Skeletal muscle satellite cell (primary cell): ENCODE measurements around the gene PDLIM3.
"Not testable (repeated sequence)": the region's sequence is repeated elsewhere in the genome, so short reads cannot be mapped to it uniquely, and the experiment has no call there.

ENCODE experiments used
- H3K27me3 ChIP-seq: 2 replicates; pipeline ENCODE4 v1.7.0; 2013; ENCODE audit warnings: low read length; ENCODE audit not compliant: control insufficient read depth, insufficient read depth
- H3K36me3 ChIP-seq: 2 replicates; pipeline ENCODE4 v1.7.0; 2013; ENCODE audit warnings: mild to moderate bottlenecking, control low read depth, low read length; ENCODE audit not compliant: insufficient read depth
- H3K4me1 ChIP-seq: 2 replicates; pipeline ENCODE4 v1.7.0; 2013; ENCODE audit warnings: low read length; ENCODE audit not compliant: control insufficient read depth, insufficient read depth
- H3K4me2 ChIP-seq: 2 replicates; pipeline ENCODE4 v1.7.0; 2013; ENCODE audit warnings: mild to moderate bottlenecking, low read length
- H3K4me3 ChIP-seq: 2 replicates; pipeline ENCODE4 v1.7.0; 2013; ENCODE audit warnings: low read length
- H3K9ac ChIP-seq: 2 replicates; pipeline ENCODE4 v1.7.0; 2013; ENCODE audit warnings: mild to moderate bottlenecking, low read depth, low read length, moderate library complexity
- H3K9me3 ChIP-seq: replicated peaks from 2 replicates; pipeline ENCODE4 v1.7.0; 2013; ENCODE audit warnings: mild to moderate bottlenecking, control low read depth, low read length

PDLIM3 gene

DNA sequence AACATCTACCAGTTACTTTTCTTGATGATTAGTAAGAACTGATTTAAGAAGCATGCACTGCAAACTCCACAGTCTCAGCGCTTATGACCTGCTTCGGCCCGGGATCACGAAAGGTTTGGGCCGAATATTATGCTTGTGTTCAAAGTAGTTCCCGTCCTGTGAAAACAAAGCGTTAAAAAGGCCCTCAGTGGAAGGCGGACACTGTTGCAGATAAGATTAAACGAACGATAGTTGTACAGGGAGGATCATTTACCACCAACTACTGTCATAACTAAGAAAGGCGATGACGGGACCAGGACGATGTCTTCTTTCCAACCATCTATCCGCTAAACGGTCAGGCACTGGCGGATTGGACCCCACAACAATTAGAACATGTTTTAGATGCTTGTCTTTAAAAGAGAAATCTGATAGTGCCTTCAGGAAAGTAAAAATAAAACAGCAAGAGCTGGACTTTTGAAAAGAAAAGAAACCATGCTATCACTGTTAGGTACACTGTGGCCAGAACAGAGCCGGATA, 21.1 kb downstream of the PDLIM3 start:
- no peaks in the 10 kb centered on the region for H3K9me3 ChIP-seq
- H3K4me1 ChIP-seq, result peaks cover 24% of the 10 kb centered on the region
- H3K9ac ChIP-seq, result peak overlapping the region; percentile 12
- no peak overlapping the region for H3K4me2 ChIP-seq
- no peaks in the 10 kb centered on the region for H3K27me3 ChIP-seq
- H3K4me3 ChIP-seq, result no peak overlapping the region
- peaks cover 14% of the 10 kb centered on the region for H3K36me3 ChIP-seq

DNA sequence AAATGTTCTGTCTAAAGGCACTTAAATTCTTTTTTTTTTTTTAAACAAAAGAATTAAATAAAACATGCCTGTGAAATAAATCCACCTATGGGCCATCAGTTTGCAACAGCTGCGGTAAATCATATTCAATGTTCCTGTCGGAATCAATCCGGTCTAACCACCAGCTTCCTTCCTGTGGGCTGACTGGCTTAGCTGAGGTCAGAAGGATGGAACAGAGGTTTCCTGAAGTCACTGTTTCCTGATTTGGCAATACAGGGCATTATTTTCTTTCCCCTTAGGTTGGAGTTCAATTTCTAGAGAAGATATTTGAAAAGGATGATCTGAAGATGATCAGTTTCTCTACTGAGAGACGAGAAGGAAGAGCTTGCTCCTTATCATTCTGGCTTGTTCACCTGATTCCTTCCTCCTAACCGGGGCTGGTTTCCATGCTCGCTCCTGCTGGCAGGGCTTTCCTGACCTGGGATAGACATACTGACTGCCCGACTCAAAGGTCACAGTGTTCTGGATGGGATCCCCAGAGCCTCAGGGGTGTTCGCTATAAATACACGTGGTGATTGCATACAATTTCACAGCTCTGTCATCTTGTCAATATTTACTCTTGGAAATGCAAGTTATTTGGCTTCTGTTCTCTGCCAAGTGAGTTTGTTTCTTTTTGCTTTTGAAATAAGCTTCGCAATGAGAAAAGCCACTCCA, 21.7 kb downstream of the PDLIM3 start:
- Histone ChIP-seq H3K27me3 (no peaks in the 10 kb centered on the region), H3K4me3 (peak overlapping the region; percentile 46), H3K9me3 (no peaks in the 10 kb centered on the region)

DNA sequence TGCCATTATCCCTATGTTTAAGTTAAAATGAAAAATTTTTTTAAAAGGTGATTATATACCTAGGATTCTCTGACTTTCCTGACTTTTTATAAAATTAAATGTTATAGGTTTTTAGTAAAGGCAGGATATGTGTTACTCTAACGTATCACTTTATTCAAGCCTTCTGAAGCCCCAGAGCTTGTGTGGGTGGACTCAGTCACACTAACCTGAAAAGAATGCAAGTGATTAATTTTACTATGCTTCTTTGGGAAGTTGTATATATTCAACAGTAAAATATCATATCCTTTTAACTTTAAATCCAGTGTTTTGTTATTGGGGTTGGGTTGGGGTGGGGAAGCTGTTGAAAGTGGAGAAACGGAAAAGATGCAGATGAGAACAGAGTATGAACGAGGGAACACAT, 22.8 kb downstream of the PDLIM3 start:
- Histone ChIP-seq H3K9me3 (no peaks in the 10 kb centered on the region), H3K4me3 (peak overlapping the region; percentile 46), H3K36me3 (peaks cover 9% of the 10 kb centered on the region), H3K4me1 (peaks cover 24% of the 10 kb centered on the region), H3K9ac (peak overlapping the region; percentile 69), H3K27me3 (no peaks in the 10 kb centered on the region), H3K4me2 (peak overlapping the region; percentile 74)

More for the DNA sequence above, 21.7 kb downstream of the PDLIM3 start:
- peaks cover 24% of the 10 kb centered on the region for H3K4me1 ChIP-seq
- H3K4me2 ChIP-seq, result peak overlapping the region; percentile 74
- peaks cover 11% of the 10 kb centered on the region for H3K36me3 ChIP-seq
- peak overlapping the region; percentile 69 for H3K9ac ChIP-seq

DNA sequence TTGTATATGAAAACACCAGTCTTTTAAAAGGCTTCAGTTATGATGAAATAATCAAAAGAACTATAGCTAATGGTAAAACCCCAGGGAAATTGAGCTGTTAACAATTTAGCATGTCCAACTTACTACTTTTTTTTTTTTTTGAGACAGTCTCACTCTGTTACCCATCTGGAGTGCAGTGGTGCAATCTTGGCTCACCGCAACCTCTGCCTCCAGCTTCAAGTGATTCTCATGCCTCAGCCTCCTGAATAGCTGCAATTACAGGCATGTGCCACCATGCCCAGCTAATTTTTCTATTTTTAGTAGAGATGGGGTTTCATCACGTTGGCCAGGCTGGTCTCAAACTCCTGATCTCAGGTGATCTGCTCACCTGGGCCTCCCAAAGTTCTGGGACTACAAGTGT, 24.1 kb downstream of the PDLIM3 start:
- H3K4me3 ChIP-seq, H3K9ac ChIP-seq, H3K27me3 ChIP-seq, H3K4me2 ChIP-seq, H3K9me3 ChIP-seq: not testable (repeated sequence)
- peaks cover 15% of the 10 kb centered on the region for H3K36me3 ChIP-seq
- peaks cover 24% of the 10 kb centered on the region for H3K4me1 ChIP-seq

DNA sequence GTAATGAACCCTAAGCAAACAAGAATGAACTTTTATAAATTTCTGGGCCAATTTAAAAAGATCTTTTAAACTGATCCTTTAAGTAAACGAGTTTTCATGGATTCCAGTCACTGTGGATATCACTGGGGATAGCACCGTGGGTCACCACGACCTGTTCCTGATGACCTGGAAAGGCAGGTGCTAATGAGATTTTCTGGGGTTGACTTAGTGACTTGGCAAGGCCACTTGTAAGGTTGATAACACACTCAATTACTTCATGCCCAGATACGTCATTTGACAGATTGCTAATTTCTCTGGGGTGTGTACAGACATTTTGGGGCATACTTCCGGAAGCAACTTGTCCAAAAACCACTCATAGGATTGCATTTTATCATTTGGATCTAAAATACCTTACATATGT, 24.5 kb downstream of the PDLIM3 start:
- Histone ChIP-seq H3K27me3 (no peaks in the 10 kb centered on the region), H3K9ac (no peak overlapping the region), H3K36me3 (peaks cover 17% of the 10 kb centered on the region), H3K4me1 (peaks cover 24% of the 10 kb centered on the region), H3K9me3 (no peaks in the 10 kb centered on the region), H3K4me3 (no peak overlapping the region), H3K4me2 (no peak overlapping the region)

DNA sequence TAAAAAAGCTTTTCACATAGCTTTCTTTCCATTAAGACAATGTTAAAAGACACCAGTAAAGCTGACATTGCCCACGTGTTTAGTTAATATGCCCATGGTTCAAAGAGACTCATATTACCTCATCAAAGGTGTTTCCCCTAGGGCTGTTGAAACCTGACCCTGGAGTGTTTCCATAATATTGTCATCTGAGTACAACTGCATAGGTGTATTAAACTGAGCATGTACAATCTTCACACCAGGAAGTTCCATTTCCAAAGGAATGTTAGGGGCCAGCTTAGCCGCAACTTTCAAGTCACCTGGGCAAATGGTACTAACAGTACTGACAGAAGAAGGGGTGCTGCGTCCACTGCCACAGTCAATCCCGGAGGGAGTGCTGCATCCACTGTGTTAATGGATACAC, 27.1 kb downstream of the PDLIM3 start:
- Histone ChIP-seq H3K27me3 (no peaks in the 10 kb centered on the region), H3K4me1 (peaks cover 25% of the 10 kb centered on the region), H3K4me3 (no peak overlapping the region), H3K9ac (no peak overlapping the region), H3K4me2 (no peak overlapping the region), H3K36me3 (peaks cover 8% of the 10 kb centered on the region), H3K9me3 (no peaks in the 10 kb centered on the region)

DNA sequence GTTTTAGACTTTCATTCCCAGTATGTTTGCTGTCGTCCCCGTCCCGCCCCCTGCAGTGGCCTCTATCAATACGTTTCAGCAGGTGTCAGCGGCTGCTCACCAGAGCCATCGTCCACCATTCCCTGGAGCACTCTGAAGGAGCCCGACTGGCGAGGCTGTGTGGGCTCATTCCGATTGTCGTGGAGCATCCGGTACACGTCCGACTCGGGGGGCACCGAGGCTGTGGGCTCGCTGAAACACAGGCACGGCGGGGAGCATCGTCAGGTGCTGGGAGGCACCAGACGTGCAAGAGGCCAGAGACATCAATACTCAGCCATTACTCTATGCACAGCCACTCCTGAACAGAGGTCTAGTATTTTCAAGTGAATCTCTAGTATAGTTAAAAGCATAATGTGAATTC, 28.9 kb downstream of the PDLIM3 start:
- peaks cover 13% of the 10 kb centered on the region for H3K4me1 ChIP-seq
- H3K4me2 ChIP-seq, result no peak overlapping the region
- H3K27me3 ChIP-seq, result no peaks in the 10 kb centered on the region
- no peaks in the 10 kb centered on the region for H3K9me3 ChIP-seq
- no peak overlapping the region for H3K4me3 ChIP-seq
- peaks cover 11% of the 10 kb centered on the region for H3K36me3 ChIP-seq
- H3K9ac ChIP-seq, result no peak overlapping the region

DNA sequence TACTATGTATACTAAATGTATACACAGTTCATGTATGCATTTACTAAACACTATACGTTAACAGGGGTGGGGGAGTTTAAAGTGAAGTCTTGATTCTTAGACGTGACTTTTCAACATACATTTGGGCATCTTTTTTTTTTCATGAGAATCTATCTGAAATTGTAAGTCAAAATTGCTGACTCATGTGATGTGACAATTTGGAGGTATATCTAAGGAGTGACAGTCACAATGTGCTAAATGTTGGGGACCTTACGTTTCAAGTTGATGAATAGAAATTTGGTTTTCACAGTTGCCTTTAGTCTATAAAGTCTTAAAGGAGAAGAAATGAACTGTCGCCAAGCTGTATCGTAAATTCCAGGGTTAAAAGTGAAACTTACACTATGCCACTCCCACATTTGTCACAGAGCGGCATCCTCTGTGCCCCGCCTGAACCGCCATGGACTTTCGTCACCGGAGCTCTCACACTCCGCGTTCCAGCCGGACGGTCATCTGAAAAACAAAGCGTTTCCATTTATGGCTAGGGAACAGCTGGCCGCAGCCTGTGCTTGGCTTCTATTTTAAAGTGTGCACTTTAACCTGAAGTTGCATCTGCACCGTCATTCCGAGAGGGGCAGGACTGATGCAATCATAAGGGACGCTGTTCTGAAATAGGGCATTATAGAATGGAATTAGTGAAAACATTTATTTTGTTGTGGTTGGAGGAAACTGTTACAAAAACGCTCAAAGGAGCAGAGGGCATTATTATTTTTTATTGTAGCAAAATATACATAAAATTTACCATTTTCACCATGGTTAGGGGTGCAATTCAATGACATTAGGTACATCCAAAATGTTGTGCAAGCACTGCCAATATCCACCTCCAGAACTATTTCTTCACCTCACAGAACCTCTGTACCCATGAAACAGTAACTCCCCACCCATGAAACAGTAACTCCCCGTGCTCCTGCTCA, 30.9 kb downstream of the PDLIM3 start:
- peak overlapping the region; percentile 67 for H3K4me3 ChIP-seq

DNA sequence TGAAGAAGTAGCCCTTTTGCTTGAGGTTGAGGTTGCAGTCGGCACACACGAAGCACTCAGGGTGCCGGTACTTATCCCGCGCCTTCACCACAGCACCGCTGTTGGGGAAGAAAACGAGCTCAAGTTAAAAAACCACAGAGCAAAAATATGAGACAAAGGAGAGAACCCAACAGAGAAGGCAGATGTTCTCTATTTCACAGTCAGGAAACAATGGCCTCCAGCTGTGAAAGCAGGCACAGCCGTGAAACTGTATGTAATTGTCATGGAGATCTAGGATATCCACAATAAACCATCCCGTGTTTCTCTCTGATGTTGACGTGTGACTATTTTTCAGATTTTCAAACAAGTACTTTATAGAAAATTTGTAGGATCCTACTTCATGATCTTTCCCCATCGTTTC, 32.9 kb downstream of the PDLIM3 start:
- Histone ChIP-seq H3K4me2 (no peak overlapping the region), H3K9me3 (no peaks in the 10 kb centered on the region), H3K4me1 (peaks cover 13% of the 10 kb centered on the region), H3K4me3 (no peak overlapping the region), H3K36me3 (peaks cover 11% of the 10 kb centered on the region), H3K9ac (no peak overlapping the region), H3K27me3 (no peaks in the 10 kb centered on the region)

More for the DNA sequence above, 30.9 kb downstream of the PDLIM3 start:
- peak overlapping the region; percentile 78 for H3K4me2 ChIP-seq
- peak overlapping the region; percentile 60 for H3K9ac ChIP-seq
- H3K36me3 ChIP-seq, result peaks cover 11% of the 10 kb centered on the region
- peaks cover 13% of the 10 kb centered on the region for H3K4me1 ChIP-seq
- no peaks in the 10 kb centered on the region for H3K9me3 ChIP-seq
- H3K27me3 ChIP-seq, result no peaks in the 10 kb centered on the region

DNA sequence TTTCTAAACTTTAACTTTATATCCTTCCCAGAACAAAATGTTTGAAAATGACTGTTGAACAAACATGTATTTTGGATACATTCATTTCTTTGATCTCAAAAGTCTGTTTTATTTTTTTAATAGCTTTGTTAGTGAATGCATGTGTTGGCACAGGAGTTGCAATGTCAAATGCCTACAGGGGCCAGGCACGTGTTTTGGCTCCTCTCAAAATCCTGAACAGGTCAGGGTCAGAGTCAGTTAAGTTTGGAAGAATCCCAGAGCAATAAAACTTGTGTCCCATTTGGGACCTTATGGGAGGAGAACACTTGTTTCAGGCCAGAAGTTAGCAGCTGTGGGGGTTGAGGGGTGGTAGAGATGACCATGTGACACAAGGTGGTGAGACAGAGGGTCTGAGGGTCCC, 34.7 kb downstream of the PDLIM3 start:
- Histone ChIP-seq H3K4me1 (peaks cover 13% of the 10 kb centered on the region), H3K9ac (no peak overlapping the region), H3K4me3 (no peak overlapping the region), H3K27me3 (no peaks in the 10 kb centered on the region), H3K36me3 (peaks cover 4% of the 10 kb centered on the region), H3K4me2 (no peak overlapping the region), H3K9me3 (no peaks in the 10 kb centered on the region)

DNA sequence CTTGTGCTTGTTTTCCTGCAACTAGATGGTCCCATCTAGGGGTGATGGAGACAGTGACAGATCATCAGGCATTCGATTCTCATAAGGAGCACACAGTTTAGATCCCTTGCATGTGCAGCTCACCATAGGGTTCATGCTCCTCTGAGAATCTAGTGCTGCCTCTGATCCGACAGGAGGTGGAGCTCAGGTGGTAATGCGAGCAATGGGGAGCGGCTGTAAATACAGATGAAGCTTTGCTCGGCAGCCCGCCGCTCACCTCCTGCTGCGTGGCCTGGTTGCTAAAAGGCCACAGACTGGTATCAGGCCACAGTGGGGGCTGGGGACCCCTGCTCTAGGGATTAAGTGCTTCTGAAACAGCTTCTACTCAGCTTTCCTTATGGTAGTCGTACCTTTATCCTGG, 35.3 kb downstream of the PDLIM3 start:
- H3K4me1 ChIP-seq, result peaks cover 12% of the 10 kb centered on the region
- H3K27me3 ChIP-seq, result no peaks in the 10 kb centered on the region
- H3K4me2 ChIP-seq, result no peak overlapping the region
- no peaks in the 10 kb centered on the region for H3K9me3 ChIP-seq
- H3K36me3 ChIP-seq, result peaks cover 4% of the 10 kb centered on the region
- no peak overlapping the region for H3K9ac ChIP-seq
- H3K4me3 ChIP-seq, result no peak overlapping the region
